ENCODE measurements around the gene ABHD8.

GRCh38 chr19:17314007-17314593 lies 10.9 kb upstream of the ABHD8 start:
- no peak for TF ChIP-seq CTCF (IDR thresholded peaks at IDR 0.05)
- TF ChIP-seq POLR2A (IDR thresholded peaks at IDR 0.05), result no peak

Measured in heart left ventricle (tissue), 13 donors.